Measurements from ENCODE around the gene MBNL2.

DNA sequence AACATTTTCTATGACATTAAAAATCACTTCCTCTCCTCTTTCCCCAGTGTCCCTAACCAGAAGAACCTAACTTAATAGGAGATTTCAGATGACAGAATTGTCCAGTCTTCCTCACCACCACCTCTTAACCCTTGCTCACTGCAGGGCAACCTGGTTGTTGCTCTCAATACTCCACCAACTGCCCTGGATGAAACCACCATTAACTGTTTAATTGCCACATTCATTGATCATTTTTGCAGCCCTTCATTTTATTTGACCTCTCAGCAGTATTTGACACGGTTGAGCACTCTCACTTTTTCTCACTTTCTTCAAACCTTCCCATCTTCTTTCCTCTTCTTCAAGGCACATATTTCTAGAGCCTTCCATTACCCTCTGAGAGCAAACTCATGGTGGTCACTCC, 84.0 kb downstream of the MBNL2 start:
- TF ChIP-seq CTCF (IDR thresholded peaks at IDR 0.05 in 2 of 3, conservative IDR thresholded peaks at IDR 0.05 in 1 of 3; ENCODE audit: control insufficient read depth in 2 of 3, extremely low read depth in 1 of 3, insufficient read depth in 1 of 3, low read depth in 3 of 3, low read length in 3 of 3): no peak
- TF ChIP-seq HCFC1 (IDR thresholded peaks at IDR 0.05; ENCODE audit: low read length): no peak
- no peak for TF ChIP-seq ESRRA (IDR thresholded peaks at IDR 0.05; ENCODE audit: low read length)
- no peak for TF ChIP-seq RELA (IDR thresholded peaks at IDR 0.05; ENCODE audit: borderline replicate concordance, partially characterized antibody)
- no peak for TF ChIP-seq MYC (IDR thresholded peaks at IDR 0.05; ENCODE audit: insufficient read depth, insufficient read length, insufficient replicate concordance, low read length, severe bottlenecking)
- no peak for TF ChIP-seq POLR2A (IDR thresholded peaks at IDR 0.05; ENCODE audit: low read depth, low read length)
- TF ChIP-seq BCL11A (IDR thresholded peaks at IDR 0.05; ENCODE audit: low read depth, low read length): no peak

Data from GM12878 (cell line).